ENCODE results near the gene NARS2. TPM values are rescaled to one million over a fixed set of nuclear protein-coding genes. Genes with fewer than 3 reads are reported as not detected.

Gene NARS2
- total and polyA plus RNA-seq, 9 of the 15 experiments (the other 6 are each of a cell fraction or from before 2014, with no cell fraction given) = 26.8 to 48.0 (median 34.2) TPM

DNA sequence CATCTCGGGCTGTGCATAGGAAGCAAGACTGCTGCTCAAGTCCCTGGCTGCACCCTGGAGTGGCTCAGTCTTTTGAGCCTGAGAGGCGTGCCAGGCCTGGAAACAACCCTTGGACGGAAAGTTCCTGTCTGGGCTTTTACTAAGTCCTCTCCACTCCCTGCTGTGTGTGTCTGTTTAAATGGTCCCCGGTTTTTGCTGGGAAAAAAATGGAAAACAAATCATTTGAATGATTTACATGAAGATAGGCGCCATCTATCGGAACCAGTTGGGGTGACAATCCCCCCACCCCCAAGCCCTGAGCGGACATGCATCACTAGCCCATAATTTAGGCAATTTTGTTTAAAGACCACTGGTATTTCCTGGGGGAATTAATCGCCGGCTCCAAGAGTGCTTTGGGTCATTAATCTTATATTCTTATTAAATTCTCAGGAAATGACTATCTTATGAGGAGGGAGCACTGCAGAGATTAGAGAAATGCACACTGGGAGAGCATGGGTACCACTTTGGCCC lies 154.4 kb downstream of the NARS2 start:
- Histone ChIP-seq H3K4me2 (ENCODE audit: insufficient read depth, low read length) (no peak overlapping the region), H3K9me3 (replicated peaks; ENCODE audit: control insufficient read depth, insufficient read depth, low read depth, low read length) (no peaks in the 10 kb centered on the region)
- 13% methylated on average over 9 of the region's 9 CpGs for WGBS (ENCODE audit: insufficient coverage, low coverage, missing lambda C conversion rate)
- TF ChIP-seq, protein P1, sequence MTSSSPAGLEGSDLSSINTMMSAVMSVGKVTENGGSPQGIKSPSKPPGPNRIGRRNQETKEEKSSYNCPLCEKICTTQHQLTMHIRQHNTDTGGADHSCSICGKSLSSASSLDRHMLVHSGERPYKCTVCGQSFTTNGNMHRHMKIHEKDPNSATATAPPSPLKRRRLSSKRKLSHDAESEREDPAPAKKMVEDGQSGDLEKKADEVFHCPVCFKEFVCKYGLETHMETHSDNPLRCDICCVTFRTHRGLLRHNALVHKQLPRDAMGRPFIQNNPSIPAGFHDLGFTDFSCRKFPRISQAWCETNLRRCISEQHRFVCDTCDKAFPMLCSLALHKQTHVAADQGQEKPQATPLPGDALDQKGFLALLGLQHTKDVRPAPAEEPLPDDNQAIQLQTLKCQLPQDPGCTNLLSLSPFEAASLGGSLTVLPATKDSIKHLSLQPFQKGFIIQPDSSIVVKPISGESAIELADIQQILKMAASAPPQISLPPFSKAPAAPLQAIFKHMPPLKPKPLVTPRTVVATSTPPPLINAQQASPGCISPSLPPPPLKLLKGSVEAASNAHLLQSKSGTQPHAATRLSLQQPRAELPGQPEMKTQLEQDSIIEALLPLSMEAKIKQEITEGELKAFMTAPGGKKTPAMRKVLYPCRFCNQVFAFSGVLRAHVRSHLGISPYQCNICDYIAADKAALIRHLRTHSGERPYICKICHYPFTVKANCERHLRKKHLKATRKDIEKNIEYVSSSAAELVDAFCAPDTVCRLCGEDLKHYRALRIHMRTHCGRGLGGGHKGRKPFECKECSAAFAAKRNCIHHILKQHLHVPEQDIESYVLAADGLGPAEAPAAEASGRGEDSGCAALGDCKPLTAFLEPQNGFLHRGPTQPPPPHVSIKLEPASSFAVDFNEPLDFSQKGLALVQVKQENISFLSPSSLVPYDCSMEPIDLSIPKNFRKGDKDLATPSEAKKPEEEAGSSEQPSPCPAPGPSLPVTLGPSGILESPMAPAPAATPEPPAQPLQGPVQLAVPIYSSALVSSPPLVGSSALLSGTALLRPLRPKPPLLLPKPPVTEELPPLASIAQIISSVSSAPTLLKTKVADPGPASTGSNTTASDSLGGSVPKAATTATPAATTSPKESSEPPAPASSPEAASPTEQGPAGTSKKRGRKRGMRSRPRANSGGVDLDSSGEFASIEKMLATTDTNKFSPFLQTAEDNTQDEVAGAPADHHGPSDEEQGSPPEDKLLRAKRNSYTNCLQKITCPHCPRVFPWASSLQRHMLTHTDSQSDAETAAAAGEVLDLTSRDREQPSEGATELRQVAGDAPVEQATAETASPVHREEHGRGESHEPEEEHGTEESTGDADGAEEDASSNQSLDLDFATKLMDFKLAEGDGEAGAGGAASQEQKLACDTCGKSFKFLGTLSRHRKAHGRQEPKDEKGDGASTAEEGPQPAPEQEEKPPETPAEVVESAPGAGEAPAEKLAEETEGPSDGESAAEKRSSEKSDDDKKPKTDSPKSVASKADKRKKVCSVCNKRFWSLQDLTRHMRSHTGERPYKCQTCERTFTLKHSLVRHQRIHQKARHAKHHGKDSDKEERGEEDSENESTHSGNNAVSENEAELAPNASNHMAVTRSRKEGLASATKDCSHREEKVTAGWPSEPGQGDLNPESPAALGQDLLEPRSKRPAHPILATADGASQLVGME (CRISPR knock-in tag; IDR thresholded peaks at IDR 0.05) = no peak
- TF ChIP-seq FUS (optimal IDR thresholded peaks at IDR 0.05; ENCODE audit: low read depth, low read length) = no peak
- TF ChIP-seq, protein P2, sequence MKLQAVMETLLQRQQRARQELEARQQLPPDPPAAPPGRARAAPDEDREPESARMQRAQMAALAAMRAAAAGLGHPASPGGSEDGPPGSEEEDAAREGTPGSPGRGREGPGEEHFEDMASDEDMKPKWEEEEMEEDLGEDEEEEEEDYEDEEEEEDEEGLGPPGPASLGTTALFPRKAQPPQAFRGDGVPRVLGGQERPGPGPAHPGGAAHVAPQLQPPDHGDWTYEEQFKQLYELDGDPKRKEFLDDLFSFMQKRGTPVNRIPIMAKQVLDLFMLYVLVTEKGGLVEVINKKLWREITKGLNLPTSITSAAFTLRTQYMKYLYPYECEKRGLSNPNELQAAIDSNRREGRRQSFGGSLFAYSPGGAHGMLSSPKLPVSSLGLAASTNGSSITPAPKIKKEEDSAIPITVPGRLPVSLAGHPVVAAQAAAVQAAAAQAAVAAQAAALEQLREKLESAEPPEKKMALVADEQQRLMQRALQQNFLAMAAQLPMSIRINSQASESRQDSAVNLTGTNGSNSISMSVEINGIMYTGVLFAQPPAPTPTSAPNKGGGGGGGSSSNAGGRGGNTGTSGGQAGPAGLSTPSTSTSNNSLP (IDR thresholded peaks at IDR 0.05; ENCODE audit: borderline replicate concordance, low read depth, low read length) = no peak
- TF ChIP-seq TSC22D4 (tag; IDR thresholded peaks at IDR 0.05) = no peak
- no peak for TF ChIP-seq NFATC3 (IDR thresholded peaks at IDR 0.05)
- TF ChIP-seq ATF7 (IDR thresholded peaks at IDR 0.05) = no peak
- TF ChIP-seq MCM3 (IDR thresholded peaks at IDR 0.05) = no peak
- TF ChIP-seq, protein P3, sequence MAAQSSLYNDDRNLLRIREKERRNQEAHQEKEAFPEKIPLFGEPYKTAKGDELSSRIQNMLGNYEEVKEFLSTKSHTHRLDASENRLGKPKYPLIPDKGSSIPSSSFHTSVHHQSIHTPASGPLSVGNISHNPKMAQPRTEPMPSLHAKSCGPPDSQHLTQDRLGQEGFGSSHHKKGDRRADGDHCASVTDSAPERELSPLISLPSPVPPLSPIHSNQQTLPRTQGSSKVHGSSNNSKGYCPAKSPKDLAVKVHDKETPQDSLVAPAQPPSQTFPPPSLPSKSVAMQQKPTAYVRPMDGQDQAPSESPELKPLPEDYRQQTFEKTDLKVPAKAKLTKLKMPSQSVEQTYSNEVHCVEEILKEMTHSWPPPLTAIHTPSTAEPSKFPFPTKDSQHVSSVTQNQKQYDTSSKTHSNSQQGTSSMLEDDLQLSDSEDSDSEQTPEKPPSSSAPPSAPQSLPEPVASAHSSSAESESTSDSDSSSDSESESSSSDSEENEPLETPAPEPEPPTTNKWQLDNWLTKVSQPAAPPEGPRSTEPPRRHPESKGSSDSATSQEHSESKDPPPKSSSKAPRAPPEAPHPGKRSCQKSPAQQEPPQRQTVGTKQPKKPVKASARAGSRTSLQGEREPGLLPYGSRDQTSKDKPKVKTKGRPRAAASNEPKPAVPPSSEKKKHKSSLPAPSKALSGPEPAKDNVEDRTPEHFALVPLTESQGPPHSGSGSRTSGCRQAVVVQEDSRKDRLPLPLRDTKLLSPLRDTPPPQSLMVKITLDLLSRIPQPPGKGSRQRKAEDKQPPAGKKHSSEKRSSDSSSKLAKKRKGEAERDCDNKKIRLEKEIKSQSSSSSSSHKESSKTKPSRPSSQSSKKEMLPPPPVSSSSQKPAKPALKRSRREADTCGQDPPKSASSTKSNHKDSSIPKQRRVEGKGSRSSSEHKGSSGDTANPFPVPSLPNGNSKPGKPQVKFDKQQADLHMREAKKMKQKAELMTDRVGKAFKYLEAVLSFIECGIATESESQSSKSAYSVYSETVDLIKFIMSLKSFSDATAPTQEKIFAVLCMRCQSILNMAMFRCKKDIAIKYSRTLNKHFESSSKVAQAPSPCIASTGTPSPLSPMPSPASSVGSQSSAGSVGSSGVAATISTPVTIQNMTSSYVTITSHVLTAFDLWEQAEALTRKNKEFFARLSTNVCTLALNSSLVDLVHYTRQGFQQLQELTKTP (IDR thresholded peaks at IDR 0.05; ENCODE audit: low read depth in 1 of 2, partially characterized antibody in 2 of 2) = no peak
- TF ChIP-seq ZNF780A (CRISPR knock-in tag; IDR thresholded peaks at IDR 0.05) = no peak
- TF ChIP-seq ZNF347 (CRISPR knock-in tag; IDR thresholded peaks at IDR 0.05; ENCODE audit: low read depth) = no peak
- no peak for TF ChIP-seq C11orf30 (IDR thresholded peaks at IDR 0.05; ENCODE audit: low read depth)
- no peak for TF ChIP-seq SMAD2 (IDR thresholded peaks at IDR 0.05; ENCODE audit: low read depth, low read length)

More for the DNA sequence above, 154.4 kb downstream of the NARS2 start:
- ChIA-PET POLR2A (interaction anchor here (0.5 kb wide), 1 partner anchor 136 kb away, joined by 5 read pairs; no protein-coding TSS in a partner anchor), CTCF (ENCODE audit: low intra/inter-chr PET ratio) (no interaction called here)
- Histone ChIP-seq H3K9ac (ENCODE audit: insufficient read depth in 1 of 2, low read depth in 2 of 2, low read length in 2 of 2) (no peak overlapping the region), H3K36me3 (ENCODE audit: control insufficient read depth, insufficient read depth, low read length) (no peaks in the 10 kb centered on the region; the same call in 2 of the 3 replicates), H4K20me1 (replicated peaks; ENCODE audit: control insufficient read depth, insufficient read depth, low read length) (no peaks in the 10 kb centered on the region), H3K4me1 (replicated peaks in 1 of 2; ENCODE audit: control insufficient read depth in 2 of 2, insufficient read depth in 2 of 2, low read length in 2 of 2) (peaks cover 13 to 37% of the 10 kb centered on the region in 2 experiments), H3K9me1 (ENCODE audit: control insufficient read depth, insufficient read depth, low read length) (no peaks in the 10 kb centered on the region), H3K79me2 (ENCODE audit: control insufficient read depth, insufficient read depth, low read length) (peaks cover 22% of the 10 kb centered on the region), H3K27ac (ENCODE audit: extremely low read depth, low read depth, low read length) (no peak overlapping the region), H2AFZ (ENCODE audit: low read depth, low read length) (peak overlapping the region; percentile 64), H3K27me3 (ENCODE audit: control insufficient read depth in 2 of 2, insufficient read depth in 2 of 2, low read length in 2 of 2) (no peaks in the 10 kb centered on the region), H3K4me3 (no peak overlapping the region)
- ATAC-seq = no peak
- FAIRE-seq = no peak
- BruUV-seq (replicated peaks) = no TSS peak
- intact Hi-C loops (cut with micrococcal nuclease) = loop anchor here (1.0 kb wide), 1 partner anchor 192 kb away; no protein-coding TSS in a partner anchor
- peak in 3 of 4 experiments; percentile 39 to 76 (median 63) for DNase-seq (ENCODE audit: extremely low read depth in 1 of 4, low spot score in 3 of 4)
- in situ Hi-C loops (cut with MboI) = no loop called here

All from K562 (cell line).